Thyroid gland (tissue), 4 donors: ENCODE results near the gene ANO6. TPM values are rescaled to one million over a fixed set of nuclear protein-coding genes. Genes with fewer than 3 reads are reported as not detected.

Source experiments
- DNase-seq, 2 donors: peaks; one replicate each; pipeline ENCODE4 v3.0.0-alpha.2; 2019
- H3K27ac ChIP-seq, 3 donors: fragments of 200-600 bp; sonication (generic); 1 replicate in 2 of 3; 2 replicates in 1 of 3; pipeline ENCODE4 v1.5.1; 2016 to 2019; ENCODE audit warnings: mild to moderate bottlenecking in 1 of 3, moderate library complexity in 1 of 3
- H3K27me3 ChIP-seq: fragments of 200-600 bp; sonication (generic); one replicate; pipeline ENCODE4 v1.5.1; 2019
- H3K36me3 ChIP-seq, 2 donors: fragments of 200-600 bp; sonication (generic); one replicate each; pipeline ENCODE4 v1.5.1; 2016 to 2019
- H3K4me1 ChIP-seq, 2 donors: fragments of 200-600 bp; sonication (generic); one replicate each; pipeline ENCODE4 v1.5.1; 2017 to 2019
- H3K4me3 ChIP-seq, 3 donors: fragments of 200-600 bp; sonication (generic); replicated peaks in 1 of 3; 1 replicate in 2 of 3; 2 replicates in 1 of 3; pipeline ENCODE4 v1.5.1; 2016; ENCODE audit warnings: mild to moderate bottlenecking in 1 of 3
- H3K9me3 ChIP-seq: fragments of 200-600 bp; sonication (generic); one replicate; pipeline ENCODE4 v1.5.1; 2017
- CTCF ChIP-seq, 6 experiments: fragments of 200-600 bp in 3 of 6; fragments of 450-650 bp in 3 of 6; sonication (generic) in 3 of 6; IDR thresholded peaks; one replicate each; pipeline ENCODE4 v1.5.1; 2016 to 2019; ENCODE audit warnings: antibody characterized with exemption in 6 of 6, mild to moderate bottlenecking in 2 of 6, inconsistent platforms in 1 of 6, moderate library complexity in 1 of 6
- POLR2A ChIP-seq, 2 donors: fragments of 450-650 bp; IDR thresholded peaks; one replicate each; pipeline ENCODE4 v1.6.1; 2017; ENCODE audit warnings: antibody characterized with exemption in 2 of 2, mild to moderate bottlenecking in 2 of 2, moderate library complexity in 1 of 2
- WGBS, 2 donors: methylation state at CpG; one replicate each; pipeline ENCODE4 v1.1.5; 2017; 5-methylcytosine and 5-hydroxymethylcytosine counted together
- intact Hi-C: fragments of 100-400 bp; cut with DNase I; formaldehyde crosslinking; loops from one replicate; pipeline ENCODE4 v1.15.1; 2023
- total RNA-seq, 4 donors: library from RNA; depleted of rRNA; stranded (reverse); fragments of >200 nt; gene quantifications; one replicate each; pipeline ENCODE4 v1.2.3, GENCODE V29; 2016

ANO6 gene
- total RNA-seq, 4 donors from 2014 or later, result 37.3 to 61.1 (median 48.1) TPM

- Histone ChIP-seq H3K4me1 (peaks cover 6 to 26% of the 10 kb centered on the region in 2 donors), H3K9me3 (no peaks in the 10 kb centered on the region), H3K4me3 (peak overlapping the region in 1 of 3 donors; percentile 87), H3K27me3 (no peaks in the 10 kb centered on the region), H3K27ac (peak overlapping the region in 1 of 3 donors; percentile 99), H3K36me3 (no peaks in the 10 kb centered on the region)
- TF ChIP-seq POLR2A (IDR thresholded peaks at IDR 0.05), result no peak
- no peak for TF ChIP-seq CTCF (IDR thresholded peaks at IDR 0.05)
- 63 to 73% methylated on average over 2 of the region's 2 CpGs for WGBS, 2 donors
- intact Hi-C loops, result no loop called here
- no peak for DNase-seq
These were observed 2.0 kb downstream of the ANO6 start for GRCh38 chr12:45217846-45218245.

GRCh38 chr12:45219621-45220020 lies 3.7 kb downstream of the ANO6 start:
- TF ChIP-seq POLR2A (IDR thresholded peaks at IDR 0.05) (no peak), CTCF (IDR thresholded peaks at IDR 0.05) (no peak)
- intact Hi-C loops, result no loop called here
- peaks cover 6 to 33% of the 10 kb centered on the region in 2 donors for H3K4me1 ChIP-seq
- no peaks in the 10 kb centered on the region for H3K27me3 ChIP-seq
- no peak for DNase-seq
- H3K9me3 ChIP-seq, result no peaks in the 10 kb centered on the region
- 88 to 90% methylated on average over 2 of the region's 2 CpGs for WGBS, 2 donors
- H3K36me3 ChIP-seq, result no peaks in the 10 kb centered on the region
- no peak overlapping the region for H3K4me3 ChIP-seq
- no peak overlapping the region for H3K27ac ChIP-seq

GRCh38 chr12:45220363-45220931 lies 4.6 kb downstream of the ANO6 start:
- TF ChIP-seq POLR2A (IDR thresholded peaks at IDR 0.05) (no peak), CTCF (IDR thresholded peaks at IDR 0.05) (no peak)
- intact Hi-C loops, result no loop called here
- Histone ChIP-seq H3K9me3 (no peaks in the 10 kb centered on the region), H3K36me3 (no peaks in the 10 kb centered on the region), H3K4me3 (no peak overlapping the region), H3K27me3 (no peaks in the 10 kb centered on the region), H3K4me1 (peaks cover 6 to 33% of the 10 kb centered on the region in 2 donors), H3K27ac (no peak overlapping the region)
- no peak for DNase-seq

- DNase-seq, result no peak
- peaks cover 6 to 33% of the 10 kb centered on the region in 2 donors for H3K4me1 ChIP-seq
- WGBS, 2 donors, result 93 to 96% methylated on average over 6 of the region's 6 CpGs
- intact Hi-C loops, result no loop called here
- no peak for TF ChIP-seq POLR2A (IDR thresholded peaks at IDR 0.05)
- no peak for TF ChIP-seq CTCF (IDR thresholded peaks at IDR 0.05)
- no peaks in the 10 kb centered on the region for H3K9me3 ChIP-seq
- no peak overlapping the region for H3K4me3 ChIP-seq
- no peak overlapping the region for H3K27ac ChIP-seq
- H3K36me3 ChIP-seq, result no peaks in the 10 kb centered on the region
- no peaks in the 10 kb centered on the region for H3K27me3 ChIP-seq
These were observed 5.1 kb downstream of the ANO6 start for GRCh38 chr12:45220969-45221368.

GRCh38 chr12:45223868-45224267 lies 8.0 kb downstream of the ANO6 start:
- Histone ChIP-seq H3K9me3 (no peaks in the 10 kb centered on the region), H3K36me3 (no peaks in the 10 kb centered on the region), H3K4me3 (no peak overlapping the region), H3K27ac (peak overlapping the region in 2 of 3 donors; percentile 3 to 41), H3K27me3 (no peaks in the 10 kb centered on the region), H3K4me1 (peaks cover 0 to 21% of the 10 kb centered on the region in 2 donors)
- no peak for DNase-seq
- intact Hi-C loops, result no loop called here
- WGBS, 2 donors, result 88 to 93% methylated on average over 2 of the region's 2 CpGs
- TF ChIP-seq CTCF (IDR thresholded peaks at IDR 0.05) (no peak), POLR2A (IDR thresholded peaks at IDR 0.05) (no peak)
